NB4 (cell line): ENCODE measurements around the gene C1orf105.

Experiments used
- CTCF ChIP-seq: IDR thresholded peaks from one replicate; pipeline ENCODE4 v1.5.1; 2012; ENCODE audit warnings: low read depth, low read length
- POLR2A ChIP-seq: IDR thresholded peaks from 2 replicates; pipeline ENCODE4 v1.6.1; 2011; ENCODE audit warnings: mild to moderate bottlenecking; ENCODE audit not compliant: insufficient read length; ENCODE audit errors: extremely low read depth

- TF ChIP-seq CTCF: no peak
- TF ChIP-seq POLR2A: no peak
Observed at GRCh38 chr1:172460177-172460576, 39.7 kb downstream of the C1orf105 start.
